ENCODE results near the gene MRPL41.

MRPL41 gene

GRCh38 chr9:137582286-137582860 is 30.7 kb downstream of the MRPL41 start:
- Histone ChIP-seq H3K27ac (ENCODE audit: low read depth, low read length) (no peak overlapping the region), H3K4me1 (ENCODE audit: control insufficient read depth in 1 of 2, insufficient read depth in 2 of 2, low read length in 2 of 2) (peaks cover 8 to 13% of the 10 kb centered on the region in 2 donors), H3K27me3 (ENCODE audit: control insufficient read depth in 1 of 2, insufficient read depth in 2 of 2, low read length in 2 of 2) (no peaks in the 10 kb centered on the region), H3K4me3 (ENCODE audit: low read depth in 1 of 2, low read length in 2 of 2) (no peak overlapping the region), H3K36me3 (ENCODE audit: control insufficient read depth in 1 of 2, insufficient read depth in 2 of 2, low read length in 2 of 2) (peaks cover 14 to 55% of the 10 kb centered on the region in 2 donors), H3K9ac (ENCODE audit: low read depth in 1 of 2, low read length in 2 of 2) (no peak overlapping the region), H3K9me3 (ENCODE audit: control insufficient read depth in 1 of 2, low read length in 2 of 2) (no peaks in the 10 kb centered on the region)

GRCh38 chr9:137583347-137583746 is 31.7 kb downstream of the MRPL41 start:
- Histone ChIP-seq H3K4me1 (ENCODE audit: control insufficient read depth in 1 of 2, insufficient read depth in 2 of 2, low read length in 2 of 2) (peaks cover 3 to 5% of the 10 kb centered on the region in 2 donors), H3K9me3 (ENCODE audit: control insufficient read depth in 1 of 2, low read length in 2 of 2) (no peaks in the 10 kb centered on the region), H3K4me3 (ENCODE audit: low read depth in 1 of 2, low read length in 2 of 2) (no peak overlapping the region), H3K36me3 (ENCODE audit: control insufficient read depth in 1 of 2, insufficient read depth in 2 of 2, low read length in 2 of 2) (peaks cover 20 to 64% of the 10 kb centered on the region in 2 donors), H3K27me3 (ENCODE audit: control insufficient read depth in 1 of 2, insufficient read depth in 2 of 2, low read length in 2 of 2) (no peaks in the 10 kb centered on the region), H3K27ac (ENCODE audit: low read depth, low read length) (no peak overlapping the region), H3K9ac (ENCODE audit: low read depth in 1 of 2, low read length in 2 of 2) (no peak overlapping the region)

GRCh38 chr9:137583957-137584356 is 32.3 kb downstream of the MRPL41 start:
- Histone ChIP-seq H3K4me1 (ENCODE audit: control insufficient read depth in 1 of 2, insufficient read depth in 2 of 2, low read length in 2 of 2) (peaks cover 5 to 8% of the 10 kb centered on the region in 2 donors), H3K36me3 (ENCODE audit: control insufficient read depth in 1 of 2, insufficient read depth in 2 of 2, low read length in 2 of 2) (peaks cover 21 to 66% of the 10 kb centered on the region in 2 donors), H3K4me3 (ENCODE audit: low read depth in 1 of 2, low read length in 2 of 2) (no peak overlapping the region), H3K27ac (ENCODE audit: low read depth, low read length) (no peak overlapping the region), H3K27me3 (ENCODE audit: control insufficient read depth in 1 of 2, insufficient read depth in 2 of 2, low read length in 2 of 2) (no peaks in the 10 kb centered on the region), H3K9me3 (ENCODE audit: control insufficient read depth in 1 of 2, low read length in 2 of 2) (no peaks in the 10 kb centered on the region), H3K9ac (ENCODE audit: low read depth in 1 of 2, low read length in 2 of 2) (no peak overlapping the region)

- Histone ChIP-seq H3K36me3 (ENCODE audit: control insufficient read depth in 1 of 2, insufficient read depth in 2 of 2, low read length in 2 of 2) (peaks cover 21 to 60% of the 10 kb centered on the region in 2 donors), H3K4me1 (ENCODE audit: control insufficient read depth in 1 of 2, insufficient read depth in 2 of 2, low read length in 2 of 2) (peaks cover 10 to 12% of the 10 kb centered on the region in 2 donors), H3K9me3 (ENCODE audit: control insufficient read depth in 1 of 2, low read length in 2 of 2) (no peaks in the 10 kb centered on the region), H3K27ac (ENCODE audit: low read depth, low read length) (no peak overlapping the region), H3K9ac (ENCODE audit: low read depth in 1 of 2, low read length in 2 of 2) (no peak overlapping the region), H3K4me3 (ENCODE audit: low read depth in 1 of 2, low read length in 2 of 2) (no peak overlapping the region), H3K27me3 (ENCODE audit: control insufficient read depth in 1 of 2, insufficient read depth in 2 of 2, low read length in 2 of 2) (no peaks in the 10 kb centered on the region)
These were observed 35.2 kb downstream of the MRPL41 start for GRCh38 chr9:137586854-137587253.

GRCh38 chr9:137588311-137588710 is 36.6 kb downstream of the MRPL41 start:
- H3K4me3 ChIP-seq (ENCODE audit: low read depth in 1 of 2, low read length in 2 of 2), result no peak overlapping the region
- H3K9ac ChIP-seq (ENCODE audit: low read depth in 1 of 2, low read length in 2 of 2), result no peak overlapping the region
- H3K4me1 ChIP-seq (ENCODE audit: control insufficient read depth in 1 of 2, insufficient read depth in 2 of 2, low read length in 2 of 2), result peaks cover 12 to 19% of the 10 kb centered on the region in 2 donors
- peaks cover 18 to 46% of the 10 kb centered on the region in 2 donors for H3K36me3 ChIP-seq (ENCODE audit: control insufficient read depth in 1 of 2, insufficient read depth in 2 of 2, low read length in 2 of 2)
- no peaks in the 10 kb centered on the region for H3K9me3 ChIP-seq (ENCODE audit: control insufficient read depth in 1 of 2, low read length in 2 of 2)
- no peaks in the 10 kb centered on the region for H3K27me3 ChIP-seq (ENCODE audit: control insufficient read depth in 1 of 2, insufficient read depth in 2 of 2, low read length in 2 of 2)
- H3K27ac ChIP-seq (ENCODE audit: low read depth, low read length), result no peak overlapping the region

- Histone ChIP-seq H3K36me3 (ENCODE audit: control insufficient read depth in 1 of 2, insufficient read depth in 2 of 2, low read length in 2 of 2) (peaks cover 14 to 40% of the 10 kb centered on the region in 2 donors), H3K9ac (ENCODE audit: low read depth in 1 of 2, low read length in 2 of 2) (peak overlapping the region in 1 of 2 donors; percentile 65), H3K4me3 (ENCODE audit: low read depth in 1 of 2, low read length in 2 of 2) (peak overlapping the region; percentile 73 to 74), H3K4me1 (ENCODE audit: control insufficient read depth in 1 of 2, insufficient read depth in 2 of 2, low read length in 2 of 2) (peaks cover 12 to 19% of the 10 kb centered on the region in 2 donors), H3K27me3 (ENCODE audit: control insufficient read depth in 1 of 2, insufficient read depth in 2 of 2, low read length in 2 of 2) (no peaks in the 10 kb centered on the region), H3K27ac (ENCODE audit: low read depth, low read length) (no peak overlapping the region), H3K9me3 (ENCODE audit: control insufficient read depth in 1 of 2, low read length in 2 of 2) (no peaks in the 10 kb centered on the region)
These were observed 37.2 kb downstream of the MRPL41 start for GRCh38 chr9:137588891-137589290.

GRCh38 chr9:137589441-137590122 is 37.9 kb downstream of the MRPL41 start:
- no peak overlapping the region for H3K27ac ChIP-seq (ENCODE audit: low read depth, low read length)
- H3K4me1 ChIP-seq (ENCODE audit: control insufficient read depth in 1 of 2, insufficient read depth in 2 of 2, low read length in 2 of 2), result peaks cover 12 to 19% of the 10 kb centered on the region in 2 donors
- peak overlapping the region; percentile 73 to 74 for H3K4me3 ChIP-seq (ENCODE audit: low read depth in 1 of 2, low read length in 2 of 2)

GRCh38 chr9:137590123-137590468 is 38.4 kb downstream of the MRPL41 start:
- H3K27ac ChIP-seq (ENCODE audit: low read depth, low read length), result no peak overlapping the region
- no peaks in the 10 kb centered on the region for H3K27me3 ChIP-seq (ENCODE audit: control insufficient read depth in 1 of 2, insufficient read depth in 2 of 2, low read length in 2 of 2)
- H3K4me3 ChIP-seq (ENCODE audit: low read depth in 1 of 2, low read length in 2 of 2), result peak overlapping the region in 1 of 2 donors; percentile 74
- H3K4me1 ChIP-seq (ENCODE audit: control insufficient read depth in 1 of 2, insufficient read depth in 2 of 2, low read length in 2 of 2), result peaks cover 12 to 19% of the 10 kb centered on the region in 2 donors
- H3K9ac ChIP-seq (ENCODE audit: low read depth in 1 of 2, low read length in 2 of 2), result no peak overlapping the region
- H3K36me3 ChIP-seq (ENCODE audit: control insufficient read depth in 1 of 2, insufficient read depth in 2 of 2, low read length in 2 of 2), result peaks cover 8 to 32% of the 10 kb centered on the region in 2 donors
- H3K9me3 ChIP-seq (ENCODE audit: control insufficient read depth in 1 of 2, low read length in 2 of 2), result no peaks in the 10 kb centered on the region

More at GRCh38 chr9:137589441-137590122, 37.9 kb downstream of the MRPL41 start:
- peak overlapping the region; percentile 52 to 65 for H3K9ac ChIP-seq (ENCODE audit: low read depth in 1 of 2, low read length in 2 of 2)
- no peaks in the 10 kb centered on the region for H3K27me3 ChIP-seq (ENCODE audit: control insufficient read depth in 1 of 2, insufficient read depth in 2 of 2, low read length in 2 of 2)
- no peaks in the 10 kb centered on the region for H3K9me3 ChIP-seq (ENCODE audit: control insufficient read depth in 1 of 2, low read length in 2 of 2)
- H3K36me3 ChIP-seq (ENCODE audit: control insufficient read depth in 1 of 2, insufficient read depth in 2 of 2, low read length in 2 of 2), result peaks cover 9 to 34% of the 10 kb centered on the region in 2 donors

GRCh38 chr9:137590469-137591383 is 39.0 kb downstream of the MRPL41 start, which contains the start of gene ZMYND19:
TSS of gene ZMYND19 (minus strand) at chr9:137590512. CDS start at chr9:137590263, 249 bp downstream.
- Histone ChIP-seq H3K4me3 (ENCODE audit: low read depth in 1 of 2, low read length in 2 of 2) (peak within 1 kb of the TSS; percentile 75 to 78), H3K27ac (ENCODE audit: low read depth, low read length) (no peak within 1 kb of the TSS), H3K4me1 (ENCODE audit: control insufficient read depth in 1 of 2, insufficient read depth in 2 of 2, low read length in 2 of 2) (peaks cover 12 to 19% of the 10 kb centered on the region in 2 donors), H3K9ac (ENCODE audit: low read depth in 1 of 2, low read length in 2 of 2) (peak within 1 kb of the TSS; percentile 65 to 81), H3K9me3 (ENCODE audit: control insufficient read depth in 1 of 2, low read length in 2 of 2) (no peaks in the 10 kb centered on the region), H3K36me3 (ENCODE audit: control insufficient read depth in 1 of 2, insufficient read depth in 2 of 2, low read length in 2 of 2) (peaks cover 8 to 27% of the 10 kb centered on the region in 2 donors), H3K27me3 (ENCODE audit: control insufficient read depth in 1 of 2, insufficient read depth in 2 of 2, low read length in 2 of 2) (no peaks in the 10 kb centered on the region)

Data from duodenal mucosa (tissue), 2 donors.